H9 (cell line): Measurements from ENCODE around the gene TREM2. TPM values are rescaled to one million over a fixed set of nuclear protein-coding genes. Genes with fewer than 3 reads are reported as not detected.

Experiments
- DNase-seq: peaks from one replicate; pipeline ENCODE4 v3.0.0-alpha.2; 2017
- H2AFZ ChIP-seq: one replicate; pipeline ENCODE4 v1.6.1; 2013; ENCODE audit warnings: mild to moderate bottlenecking, low read length, control low read depth, moderate library complexity
- H2AK5ac ChIP-seq: 2 replicates; pipeline ENCODE4 v1.6.1; 2013; ENCODE audit warnings: low read length, control low read depth, mixed read lengths; ENCODE audit not compliant: insufficient read length
- H2BK120ac ChIP-seq: one replicate; pipeline ENCODE4 v1.6.1; 2013; ENCODE audit warnings: low read depth, mild to moderate bottlenecking, low read length, control low read depth, inconsistent platforms; ENCODE audit not compliant: poor library complexity, severe bottlenecking
- H2BK12ac ChIP-seq: 2 replicates; pipeline ENCODE4 v1.6.1; 2013; ENCODE audit warnings: low read length, control low read depth, mixed read lengths, low read depth; ENCODE audit not compliant: insufficient read length
- H2BK15ac ChIP-seq: 2 replicates; pipeline ENCODE4 v1.6.1; 2013; ENCODE audit warnings: low read depth, low read length, control low read depth
- H2BK20ac ChIP-seq: one replicate; pipeline ENCODE4 v1.6.1; 2013; ENCODE audit warnings: low read depth, mild to moderate bottlenecking, low read length, control low read depth, inconsistent platforms; ENCODE audit not compliant: poor library complexity, severe bottlenecking
- H2BK5ac ChIP-seq: 2 replicates; pipeline ENCODE4 v1.6.1; 2013; ENCODE audit warnings: low read length, control low read depth, mixed read lengths; ENCODE audit not compliant: insufficient read length
- H3K14ac ChIP-seq: 2 replicates; pipeline ENCODE4 v1.6.1; 2013; ENCODE audit warnings: low read length, control low read depth; ENCODE audit not compliant: insufficient read depth
- H3K18ac ChIP-seq: 2 replicates; pipeline ENCODE4 v1.6.1; 2013; ENCODE audit warnings: low read depth, mild to moderate bottlenecking, mixed read lengths, low read length, control low read depth; ENCODE audit not compliant: insufficient read length
- H3K23ac ChIP-seq: 2 replicates; pipeline ENCODE4 v1.6.1; 2013; ENCODE audit warnings: low read length, control low read depth, mixed read lengths, low read depth; ENCODE audit not compliant: insufficient read length
- H3K23me2 ChIP-seq: 2 replicates; pipeline ENCODE4 v1.6.1; 2013; ENCODE audit warnings: low read depth, mild to moderate bottlenecking, mixed read lengths, low read length, control low read depth; ENCODE audit not compliant: insufficient read length, poor library complexity, severe bottlenecking
- H3K27ac ChIP-seq: 2 replicates; pipeline ENCODE4 v1.5.1; 2013; ENCODE audit warnings: low read length, control low read depth, mixed read lengths, low read depth; ENCODE audit not compliant: insufficient read length
- H3K27me3 ChIP-seq: 2 replicates; pipeline ENCODE4 v1.6.1; 2013; ENCODE audit warnings: low read length, control low read depth, inconsistent platforms; ENCODE audit not compliant: insufficient read depth
- H3K4ac ChIP-seq: 2 replicates; pipeline ENCODE4 v1.6.1; 2013; ENCODE audit warnings: low read depth, mild to moderate bottlenecking, control low read depth, inconsistent platforms, low read length, moderate library complexity
- H3K4me1 ChIP-seq: 2 replicates; pipeline ENCODE4 v1.6.1; 2013; ENCODE audit warnings: low read length, control low read depth, inconsistent platforms; ENCODE audit not compliant: insufficient read depth
- H3K4me2 ChIP-seq: 2 replicates; pipeline ENCODE4 v1.6.1; 2013; ENCODE audit warnings: low read length, control low read depth, mixed read lengths; ENCODE audit not compliant: insufficient read length, insufficient read depth
- H3K56ac ChIP-seq: 2 replicates; pipeline ENCODE4 v1.6.1; 2013; ENCODE audit warnings: low read depth, mild to moderate bottlenecking, mixed read lengths, low read length, control low read depth; ENCODE audit not compliant: insufficient read length
- H3K79me1 ChIP-seq: 2 replicates; pipeline ENCODE4 v1.6.1; 2013; ENCODE audit warnings: low read depth, mild to moderate bottlenecking, moderate library complexity, low read length, control low read depth, inconsistent platforms; ENCODE audit not compliant: insufficient read depth, poor library complexity, severe bottlenecking
- H3K79me2 ChIP-seq: 2 replicates; pipeline ENCODE4 v1.6.1; 2013; ENCODE audit warnings: low read length, control low read depth, inconsistent platforms; ENCODE audit not compliant: insufficient read depth
- H3K9ac ChIP-seq: 2 replicates; pipeline ENCODE4 v1.6.1; 2013; ENCODE audit warnings: low read length, control low read depth, mixed read lengths; ENCODE audit not compliant: insufficient read length; ENCODE audit errors: extremely low read depth
- H3K9me3 ChIP-seq: one replicate; pipeline ENCODE4 v1.6.1; 2013; ENCODE audit warnings: low read depth, low read length, inconsistent platforms; ENCODE audit not compliant: control insufficient read depth
- H3T11ph ChIP-seq: one replicate; pipeline ENCODE4 v1.6.1; 2013; ENCODE audit warnings: mild to moderate bottlenecking, low read length, control low read depth, inconsistent platforms
- H4K20me1 ChIP-seq: one replicate; pipeline ENCODE4 v1.6.1; 2013; ENCODE audit not compliant: control insufficient read depth, insufficient read length, insufficient read depth
- H4K5ac ChIP-seq: 2 replicates; pipeline ENCODE4 v1.6.1; 2013; ENCODE audit warnings: low read depth, mild to moderate bottlenecking, mixed read lengths, low read length, control low read depth; ENCODE audit not compliant: insufficient read length
- H4K8ac ChIP-seq: replicated peaks from 2 replicates; pipeline ENCODE4 v1.6.1; 2013; ENCODE audit warnings: low read length, control low read depth, mixed read lengths, low read depth; ENCODE audit not compliant: insufficient read length
- H4K91ac ChIP-seq: 2 replicates; pipeline ENCODE4 v1.6.1; 2013; ENCODE audit warnings: low read depth, mild to moderate bottlenecking, moderate library complexity, mixed read lengths, low read length, control low read depth; ENCODE audit not compliant: insufficient read length
- H3K27ac Mint-ChIP-seq, 3 experiments: 2 replicates in 2 of 3; 3 replicates in 1 of 3; pipeline ENCODE4 v1.8.0; 2020 to 2021; ENCODE audit warnings: mixed read lengths in 3 of 3, mild to moderate bottlenecking in 1 of 3, moderate library complexity in 1 of 3
- H3K27me3 Mint-ChIP-seq: 2 replicates; pipeline ENCODE4 v1.8.0; 2021; ENCODE audit warnings: low read depth, mild to moderate bottlenecking, moderate library complexity, mixed read lengths
- H3K36me3 Mint-ChIP-seq, 3 experiments: 2 replicates in 2 of 3; 3 replicates in 1 of 3; pipeline ENCODE4 v1.8.0; 2020 to 2021; ENCODE audit warnings: low read depth in 3 of 3, mixed read lengths in 3 of 3; ENCODE audit not compliant: insufficient read depth in 1 of 3
- H3K4me1 Mint-ChIP-seq, 2 experiments: 2 replicates each; pipeline ENCODE4 v1.8.0; 2020; ENCODE audit warnings: mixed read lengths in 2 of 2
- H3K4me3 Mint-ChIP-seq, 2 experiments: 2 replicates in 1 of 2; 3 replicates in 1 of 2; pipeline ENCODE4 v1.8.0; 2020 to 2021; ENCODE audit warnings: mild to moderate bottlenecking in 2 of 2, mixed read lengths in 2 of 2, moderate library complexity in 1 of 2
- H3K9me3 Mint-ChIP-seq, 2 experiments: 2 replicates in 1 of 2; 3 replicates in 1 of 2; pipeline ENCODE4 v1.8.0; 2020; ENCODE audit warnings: mild to moderate bottlenecking in 2 of 2, mixed read lengths in 2 of 2, moderate library complexity in 1 of 2
- WGBS: extraction: QIAGEN DNeasy Blood & Tissue Kit; methylation state at CpG from one replicate; pipeline ENCODE4 v1.1.7; 2013; ENCODE audit warnings: missing lambda C conversion rate, low lambda C conversion rate, mixed read lengths; ENCODE audit not compliant: insufficient read length; ENCODE audit errors: extremely low coverage; 5-methylcytosine and 5-hydroxymethylcytosine counted together
- total RNA-seq: library from RNA; stranded (reverse); gene quantifications from 2 replicates; pipeline ENCODE4 v1.2.1, GENCODE V29; 2021
- TF ChIP-seq, protein P1 (sequence below): fragments of 200-600 bp; sonication (generic); conservative IDR thresholded peaks from 3 replicates; pipeline ENCODE4 v1.8.0; 2021; ENCODE audit warnings: antibody characterized with exemption, mild to moderate bottlenecking

TREM2 gene
- total RNA-seq, 1 experiment from 2014 or later: 0.31 TPM

DNA sequence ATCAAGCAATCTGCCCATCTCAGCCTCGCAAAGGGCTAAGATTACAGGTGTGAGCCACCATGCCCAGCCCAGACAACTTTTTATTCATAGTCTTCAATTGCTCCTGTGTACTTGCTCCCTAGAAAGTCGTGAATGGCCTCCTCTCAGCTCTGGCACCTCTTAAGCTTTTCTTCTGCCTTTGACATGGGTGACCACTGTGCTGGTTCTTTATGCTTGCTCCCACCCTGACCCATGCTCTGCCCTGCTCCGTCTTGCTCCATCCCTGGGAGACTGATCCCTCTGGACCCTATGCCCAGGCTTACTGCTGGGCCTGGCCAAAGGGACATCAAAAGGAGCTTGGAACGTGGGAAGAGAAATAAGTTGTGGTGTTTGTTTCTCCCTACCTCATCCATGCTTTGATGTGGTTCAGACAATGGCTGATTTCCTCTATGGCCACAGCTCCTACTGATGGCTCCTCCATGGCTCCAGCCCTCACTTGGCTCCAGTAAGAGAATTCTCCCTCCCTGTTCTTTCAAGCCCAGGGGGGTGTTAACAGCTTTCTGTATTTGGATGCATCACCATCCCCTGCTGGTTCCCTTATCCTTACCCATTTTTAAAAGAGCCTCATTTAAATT, 7.7 kb upstream of the TREM2 start:
- H4K5ac ChIP-seq: no peak overlapping the region
- no peak overlapping the region for H4K8ac ChIP-seq
- Mint-ChIP-seq H3K4me1 (peaks cover 24 to 25% of the 10 kb centered on the region in 2 experiments), H3K4me3 (peak overlapping the region in 1 of 2 experiments; percentile 33; a peak in 1 of 5 replicates), H3K27me3 (0 out of 2 replicates have a peak, but pooled peaks cover 2% of the 10 kb centered on the region), H3K27ac (peak overlapping the region in 2 of 3 experiments; percentile 74 to 98; a peak in 5 of 7 replicates), H3K9me3 (peaks cover 6 to 9% of the 10 kb centered on the region in 2 experiments; a peak in 4 of 5 replicates), H3K36me3 (peaks cover 0 to 8% (median 2%) of the 10 kb centered on the region in 3 experiments; a peak in 3 of 7 replicates)
- no peak overlapping the region for H3K14ac ChIP-seq
- no peak overlapping the region for H2BK15ac ChIP-seq
- TF ChIP-seq, protein P1, sequence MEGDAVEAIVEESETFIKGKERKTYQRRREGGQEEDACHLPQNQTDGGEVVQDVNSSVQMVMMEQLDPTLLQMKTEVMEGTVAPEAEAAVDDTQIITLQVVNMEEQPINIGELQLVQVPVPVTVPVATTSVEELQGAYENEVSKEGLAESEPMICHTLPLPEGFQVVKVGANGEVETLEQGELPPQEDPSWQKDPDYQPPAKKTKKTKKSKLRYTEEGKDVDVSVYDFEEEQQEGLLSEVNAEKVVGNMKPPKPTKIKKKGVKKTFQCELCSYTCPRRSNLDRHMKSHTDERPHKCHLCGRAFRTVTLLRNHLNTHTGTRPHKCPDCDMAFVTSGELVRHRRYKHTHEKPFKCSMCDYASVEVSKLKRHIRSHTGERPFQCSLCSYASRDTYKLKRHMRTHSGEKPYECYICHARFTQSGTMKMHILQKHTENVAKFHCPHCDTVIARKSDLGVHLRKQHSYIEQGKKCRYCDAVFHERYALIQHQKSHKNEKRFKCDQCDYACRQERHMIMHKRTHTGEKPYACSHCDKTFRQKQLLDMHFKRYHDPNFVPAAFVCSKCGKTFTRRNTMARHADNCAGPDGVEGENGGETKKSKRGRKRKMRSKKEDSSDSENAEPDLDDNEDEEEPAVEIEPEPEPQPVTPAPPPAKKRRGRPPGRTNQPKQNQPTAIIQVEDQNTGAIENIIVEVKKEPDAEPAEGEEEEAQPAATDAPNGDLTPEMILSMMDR: no peak
- no peak overlapping the region for H3K4ac ChIP-seq
- H3K79me1 ChIP-seq: no peaks in the 10 kb centered on the region
- no CpG with 5 or more reads among the region's 4 CpGs for WGBS
- H2BK5ac ChIP-seq: no peak overlapping the region
- no peaks in the 10 kb centered on the region for H3K79me2 ChIP-seq
- H3K9ac ChIP-seq: no peak overlapping the region
- no peak overlapping the region for H4K91ac ChIP-seq
- no peak overlapping the region for H3K27ac ChIP-seq
- no peak overlapping the region for H2BK120ac ChIP-seq
- no peak overlapping the region for H2AFZ ChIP-seq
- no peaks in the 10 kb centered on the region for H3K23me2 ChIP-seq
- H3K9me3 ChIP-seq: no peaks in the 10 kb centered on the region
- H3K18ac ChIP-seq: no peak overlapping the region
- DNase-seq: peak; percentile 14
- H2BK20ac ChIP-seq: no peak overlapping the region
- H2BK12ac ChIP-seq: no peak overlapping the region
- no peak overlapping the region for H3K56ac ChIP-seq
- no peak overlapping the region for H3K23ac ChIP-seq
- no peak overlapping the region for H2AK5ac ChIP-seq
- H3K4me2 ChIP-seq: no peak overlapping the region
- no peaks in the 10 kb centered on the region for H3K27me3 ChIP-seq
- H3K4me1 ChIP-seq: peaks cover 4% of the 10 kb centered on the region; the same call in 1 of the 2 replicates
- no peak overlapping the region for H3T11ph ChIP-seq
- H4K20me1 ChIP-seq: no peaks in the 10 kb centered on the region
